HEK293 (cell line): Measurements from ENCODE around the gene OR5M10.
"Not testable (repeated sequence)": the region's sequence is repeated elsewhere in the genome, so short reads cannot be mapped to it uniquely, and the experiment has no call there.

Experiments
- CTCF ChIA-PET: fragments of 350-600 bp; formaldehyde crosslinking; extraction: SDS; loops from one replicate; lab custom pipeline; 2021; ENCODE audit warnings: antibody characterized with exemption; lab: Yijun Ruan, JAX
- POLR2A ChIA-PET: fragments of 300-600 bp; formaldehyde crosslinking; extraction: SDS; loops from one replicate; lab custom pipeline; 2020; ENCODE audit warnings: antibody characterized with exemption, inconsistent platforms; lab: Yijun Ruan, JAX
- H3K27ac ChIP-seq: fragments of 200-500 bp; sonication (Bioruptor generic); 2 replicates; pipeline ENCODE4 v1.5.1; 2014; ENCODE audit warnings: low read depth, low read length, control low read depth, inconsistent platforms; ENCODE audit errors: extremely low read depth
- H3K36me3 ChIP-seq, 2 experiments: fragments of 200-500 bp in 1 of 2; sonication (Bioruptor generic) in 1 of 2; 1 replicate in 1 of 2; 2 replicates in 1 of 2; pipeline ENCODE4 v1.5.1; 2014 to 2017; ENCODE audit warnings: inconsistent platforms in 2 of 2, low read length in 2 of 2; ENCODE audit not compliant: control insufficient read depth in 2 of 2, insufficient read depth in 1 of 2
- H3K4me1 ChIP-seq: fragments of 200-500 bp; sonication (Bioruptor generic); 2 replicates; pipeline ENCODE4 v1.5.1; 2014; ENCODE audit warnings: mild to moderate bottlenecking, low read length, inconsistent platforms; ENCODE audit not compliant: control insufficient read depth, insufficient read depth
- H3K4me3 ChIP-seq: 2 replicates; pipeline ENCODE4 v1.5.1; 2011; ENCODE audit warnings: low read depth, mild to moderate bottlenecking, control low read depth, low read length, moderate library complexity
- H3K9me3 ChIP-seq: fragments of 200-500 bp; sonication (Bioruptor generic); 2 replicates; pipeline ENCODE4 v1.5.1; 2014; ENCODE audit warnings: low read depth, low read length, inconsistent platforms; ENCODE audit not compliant: control insufficient read depth, insufficient read depth
- EGR2 ChIP-seq: fragments of 450-650 bp; formaldehyde crosslinking; IDR thresholded peaks from 2 replicates; pipeline ENCODE4 v1.5.1; 2016; ENCODE audit warnings: low read depth, missing biosample characterization, missing genetic modification characterization
- GLI2 ChIP-seq: fragments of 450-650 bp; formaldehyde crosslinking; IDR thresholded peaks from 2 replicates; pipeline ENCODE4; 2017; ENCODE audit warnings: missing biosample characterization, missing genetic modification characterization, low read depth, borderline replicate concordance
- KLF1 ChIP-seq: fragments of 450-650 bp; formaldehyde crosslinking; IDR thresholded peaks from 2 replicates; pipeline ENCODE4 v1.5.1; 2016; ENCODE audit warnings: missing biosample characterization, missing genetic modification characterization
- MZF1 ChIP-seq: fragments of 450-650 bp; formaldehyde crosslinking; IDR thresholded peaks from 2 replicates; pipeline ENCODE4 v1.5.1; 2017; ENCODE audit warnings: missing biosample characterization, missing genetic modification characterization, borderline replicate concordance
- OSR2 ChIP-seq: fragments of 450-650 bp; formaldehyde crosslinking; IDR thresholded peaks from 2 replicates; pipeline ENCODE4 v1.5.1; 2016; ENCODE audit warnings: missing biosample characterization, missing genetic modification characterization
- PATZ1 ChIP-seq: fragments of 450-650 bp; formaldehyde crosslinking; IDR thresholded peaks from 2 replicates; pipeline ENCODE4 v1.5.1; 2016; ENCODE audit warnings: missing biosample characterization, missing genetic modification characterization
- TCF7L2 ChIP-seq: IDR thresholded peaks from 2 replicates; pipeline ENCODE4 v1.6.1; 2011; ENCODE audit warnings: low read depth, mild to moderate bottlenecking, inconsistent platforms, low read length, moderate library complexity, borderline replicate concordance
- YY1 ChIP-seq: fragments of 450-650 bp; formaldehyde crosslinking; IDR thresholded peaks from 2 replicates; pipeline ENCODE4 v1.5.1; 2018; ENCODE audit warnings: missing biosample characterization, missing genetic modification characterization
- ZBTB20 ChIP-seq: fragments of 450-650 bp; formaldehyde crosslinking; IDR thresholded peaks from 2 replicates; pipeline ENCODE4 v1.5.1; 2016; ENCODE audit warnings: missing biosample characterization, missing genetic modification characterization
- ZBTB48 ChIP-seq: fragments of 450-650 bp; formaldehyde crosslinking; IDR thresholded peaks from 2 replicates; pipeline ENCODE4 v1.5.1; 2016; ENCODE audit warnings: missing biosample characterization, missing genetic modification characterization
- ZBTB7A ChIP-seq: fragments of 450-650 bp; formaldehyde crosslinking; IDR thresholded peaks from 2 replicates; pipeline ENCODE4 v1.5.1; 2016; ENCODE audit warnings: low read depth, missing biosample characterization, missing genetic modification characterization
- ZNF121 ChIP-seq: fragments of 450-650 bp; formaldehyde crosslinking; IDR thresholded peaks from 2 replicates; pipeline ENCODE4 v1.5.1; 2016; ENCODE audit warnings: missing biosample characterization, missing genetic modification characterization
- ZNF274 ChIP-seq, 2 experiments: fragments of 200-500 bp in 1 of 2; fragments of 450-650 bp in 1 of 2; sonication (Bioruptor generic) in 1 of 2; formaldehyde crosslinking in 1 of 2; IDR thresholded peaks; 2 replicates each; pipeline versions ENCODE4 v1.5.1 to v1.6.1; 2014 to 2016; ENCODE audit warnings: borderline replicate concordance in 1 of 2, inconsistent platforms in 1 of 2, low read length in 1 of 2, missing biosample characterization in 1 of 2, missing genetic modification characterization in 1 of 2
- ZNF394 ChIP-seq: fragments of 450-650 bp; formaldehyde crosslinking; IDR thresholded peaks from 2 replicates; pipeline ENCODE4 v1.5.1; 2016; ENCODE audit warnings: missing biosample characterization, missing genetic modification characterization, mild to moderate bottlenecking, moderate library complexity, borderline replicate concordance
- ZNF423 ChIP-seq: fragments of 450-650 bp; formaldehyde crosslinking; IDR thresholded peaks from 2 replicates; pipeline ENCODE4 v1.5.1; 2016; ENCODE audit warnings: missing biosample characterization, missing genetic modification characterization
- ZNF433 ChIP-seq: fragments of 450-650 bp; formaldehyde crosslinking; IDR thresholded peaks from 2 replicates; pipeline ENCODE4 v1.5.1; 2016; ENCODE audit warnings: missing biosample characterization, missing genetic modification characterization, low read depth
- ZNF639 ChIP-seq: fragments of 450-650 bp; formaldehyde crosslinking; IDR thresholded peaks from 2 replicates; pipeline ENCODE4 v1.5.1; 2016; ENCODE audit warnings: missing biosample characterization, missing genetic modification characterization
- ZNF670 ChIP-seq: fragments of 450-650 bp; formaldehyde crosslinking; IDR thresholded peaks from 2 replicates; pipeline ENCODE4 v1.5.1; 2016; ENCODE audit warnings: missing biosample characterization, missing genetic modification characterization, low read depth
- ZNF768 ChIP-seq: fragments of 450-650 bp; formaldehyde crosslinking; IDR thresholded peaks from 2 replicates; pipeline ENCODE4 v1.5.1; 2018; ENCODE audit warnings: missing biosample characterization, mild to moderate bottlenecking, missing genetic modification characterization
- ZNF776 ChIP-seq: fragments of 450-650 bp; formaldehyde crosslinking; IDR thresholded peaks from 2 replicates; pipeline ENCODE4 v1.5.0; 2017; ENCODE audit warnings: missing biosample characterization, missing genetic modification characterization, borderline replicate concordance
- ZNF777 ChIP-seq: fragments of 450-650 bp; formaldehyde crosslinking; IDR thresholded peaks from 2 replicates; pipeline ENCODE4 v1.5.1; 2017; ENCODE audit warnings: missing biosample characterization, missing genetic modification characterization, borderline replicate concordance
- ZNF830 ChIP-seq: fragments of 450-650 bp; IDR thresholded peaks from 2 replicates; pipeline ENCODE4 v1.5.0; 2018; ENCODE audit warnings: missing biosample characterization, missing genetic modification characterization, low read depth, mild to moderate bottlenecking, moderate library complexity
- ZNF843 ChIP-seq: fragments of 450-650 bp; formaldehyde crosslinking; IDR thresholded peaks from 2 replicates; pipeline ENCODE4 v1.5.1; 2016; ENCODE audit warnings: missing biosample characterization, missing genetic modification characterization
- TF ChIP-seq, protein P1 (sequence below): fragments of 450-650 bp; formaldehyde crosslinking; IDR thresholded peaks from 2 replicates; pipeline ENCODE4 v1.5.1; 2016; ENCODE audit warnings: missing biosample characterization, missing genetic modification characterization
- TF ChIP-seq, protein P2 (sequence below): fragments of 450-650 bp; formaldehyde crosslinking; IDR thresholded peaks from 2 replicates; pipeline ENCODE4 v1.5.1; 2016; ENCODE audit warnings: missing biosample characterization, missing genetic modification characterization

Gene OR5M10

GRCh38 chr11:56558574-56558973 is 18.9 kb downstream of the OR5M10 start:
- no peaks in the 10 kb centered on the region for H3K36me3 ChIP-seq
- ChIA-PET CTCF (no interaction called here), POLR2A (no interaction called here)
- no peak overlapping the region for H3K4me3 ChIP-seq
- H3K27ac ChIP-seq = no peak overlapping the region
- TF ChIP-seq, protein P1, sequence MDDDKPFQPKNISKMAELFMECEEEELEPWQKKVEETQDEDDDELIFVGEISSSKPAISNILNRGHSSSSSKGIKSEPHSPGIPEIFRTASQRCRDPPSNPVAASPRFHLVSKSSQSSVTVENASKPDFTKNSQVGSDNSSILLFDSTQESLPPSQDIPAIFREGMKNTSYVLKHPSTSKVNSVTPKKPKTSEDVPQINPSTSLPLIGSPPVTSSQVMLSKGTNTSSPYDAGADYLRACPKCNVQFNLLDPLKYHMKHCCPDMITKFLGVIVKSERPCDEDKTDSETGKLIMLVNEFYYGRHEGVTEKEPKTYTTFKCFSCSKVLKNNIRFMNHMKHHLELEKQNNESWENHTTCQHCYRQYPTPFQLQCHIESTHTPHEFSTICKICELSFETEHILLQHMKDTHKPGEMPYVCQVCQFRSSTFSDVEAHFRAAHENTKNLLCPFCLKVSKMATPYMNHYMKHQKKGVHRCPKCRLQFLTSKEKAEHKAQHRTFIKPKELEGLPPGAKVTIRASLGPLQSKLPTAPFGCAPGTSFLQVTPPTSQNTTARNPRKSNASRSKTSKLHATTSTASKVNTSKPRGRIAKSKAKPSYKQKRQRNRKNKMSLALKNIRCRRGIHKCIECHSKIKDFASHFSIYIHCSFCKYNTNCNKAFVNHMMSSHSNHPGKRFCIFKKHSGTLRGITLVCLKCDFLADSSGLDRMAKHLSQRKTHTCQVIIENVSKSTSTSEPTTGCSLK (tag by site-specific recombination) = no peak
- TF ChIP-seq EGR2 (tag by site-specific recombination) (no peak), ZNF423 (tag by site-specific recombination) (no peak), ZBTB20 (tag by site-specific recombination) (no peak), ZNF670 (tag by site-specific recombination) (no peak), ZNF394 (tag by site-specific recombination) (no peak)
- no peaks in the 10 kb centered on the region for H3K9me3 ChIP-seq
- no peaks in the 10 kb centered on the region for H3K4me1 ChIP-seq

DNA sequence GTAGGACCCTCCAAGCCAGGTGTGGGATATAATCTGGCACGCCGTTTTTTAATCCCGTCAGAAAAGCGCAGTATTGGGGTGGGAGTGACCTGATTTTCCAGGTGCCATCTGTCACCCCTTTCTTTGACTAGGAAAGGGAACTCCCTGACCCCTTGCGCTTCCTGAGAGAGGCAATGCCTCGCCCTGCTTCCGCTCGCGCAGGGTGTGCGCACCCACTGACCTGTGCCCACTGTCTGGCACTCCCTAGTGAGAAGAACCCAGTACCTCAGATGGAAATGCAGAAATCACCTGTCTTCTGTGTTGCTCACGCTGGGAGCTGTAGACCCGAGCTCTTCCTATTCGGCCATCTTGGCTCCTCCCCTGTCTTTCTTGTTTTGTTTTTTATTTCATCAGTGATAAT is 22.8 kb downstream of the OR5M10 start:
- POLR2A ChIA-PET, H3K9me3 ChIP-seq, CTCF ChIA-PET, H3K27ac ChIP-seq, H3K4me1 ChIP-seq, H3K4me3 ChIP-seq, H3K36me3 ChIP-seq: not testable (repeated sequence)

DNA sequence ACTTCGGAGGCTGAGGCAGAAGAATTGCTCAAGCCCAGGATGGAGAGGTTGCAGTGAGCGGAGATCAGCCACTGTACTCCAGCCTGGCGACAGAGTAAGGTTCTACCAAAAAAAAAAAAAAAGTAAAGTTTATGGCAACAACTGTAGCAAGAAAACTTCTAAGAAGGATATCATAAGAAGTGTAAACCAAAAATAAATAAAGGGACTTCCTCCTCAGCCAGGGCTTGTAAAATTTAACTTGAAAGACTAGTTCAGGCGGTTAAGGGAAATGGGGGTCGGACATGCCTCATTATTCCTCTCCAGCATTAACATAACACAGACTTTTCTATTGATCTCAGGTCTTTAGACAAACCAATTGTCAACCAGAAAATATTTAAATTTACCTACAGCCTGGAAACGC is 32.0 kb downstream of the OR5M10 start:
- no peak overlapping the region for H3K27ac ChIP-seq
- no peak for TF ChIP-seq MZF1
- no peak for TF ChIP-seq ZNF776 (tag by site-specific recombination)
- TF ChIP-seq ZNF830 (tag by site-specific recombination) = no peak
- TF ChIP-seq ZNF433 (tag by site-specific recombination) = no peak
- no peak for TF ChIP-seq OSR2 (tag by site-specific recombination)
- no peak for TF ChIP-seq PATZ1 (tag by site-specific recombination)
- TF ChIP-seq ZNF768 (tag by site-specific recombination) = no peak
- TF ChIP-seq ZNF121 (tag by site-specific recombination) = no peak
- no peak for TF ChIP-seq ZBTB48 (tag by site-specific recombination)
- no peak for TF ChIP-seq ZNF639
- TF ChIP-seq KLF1 = no peak
- TF ChIP-seq GLI2 (tag by site-specific recombination) = no peak
- TF ChIP-seq, protein P2, sequence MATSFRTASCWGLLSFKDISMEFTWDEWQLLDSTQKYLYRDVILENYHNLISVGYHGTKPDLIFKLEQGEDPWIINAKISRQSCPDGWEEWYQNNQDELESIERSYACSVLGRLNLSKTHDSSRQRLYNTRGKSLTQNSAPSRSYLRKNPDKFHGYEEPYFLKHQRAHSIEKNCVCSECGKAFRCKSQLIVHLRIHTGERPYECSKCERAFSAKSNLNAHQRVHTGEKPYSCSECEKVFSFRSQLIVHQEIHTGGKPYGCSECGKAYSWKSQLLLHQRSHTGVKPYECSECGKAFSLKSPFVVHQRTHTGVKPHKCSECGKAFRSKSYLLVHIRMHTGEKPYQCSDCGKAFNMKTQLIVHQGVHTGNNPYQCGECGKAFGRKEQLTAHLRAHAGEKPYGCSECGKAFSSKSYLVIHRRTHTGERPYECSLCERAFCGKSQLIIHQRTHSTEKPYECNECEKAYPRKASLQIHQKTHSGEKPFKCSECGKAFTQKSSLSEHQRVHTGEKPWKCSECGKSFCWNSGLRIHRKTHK (tag by site-specific recombination) = no peak
- TF ChIP-seq YY1 (tag by site-specific recombination) = no peak
- no peak for TF ChIP-seq ZNF777 (tag by site-specific recombination)
- TF ChIP-seq ZBTB7A (tag by site-specific recombination) = no peak
- TF ChIP-seq ZNF843 = no peak
- TF ChIP-seq ZNF274 (IDR thresholded peaks at IDR 0.05; ENCODE audit: low read length) = no peak
- TF ChIP-seq ZNF274 (tag by site-specific recombination; IDR thresholded peaks at IDR 0.05; ENCODE audit: borderline replicate concordance) = no peak
- no peak for TF ChIP-seq TCF7L2
- POLR2A ChIA-PET = no interaction called here
- H3K4me3 ChIP-seq = no peak overlapping the region
- CTCF ChIA-PET = no interaction called here
- no peaks in the 10 kb centered on the region for H3K36me3 ChIP-seq
- no peaks in the 10 kb centered on the region for H3K9me3 ChIP-seq
- no peaks in the 10 kb centered on the region for H3K4me1 ChIP-seq
